ENCODE results near the gene ASPA. TPM values are rescaled to one million over a fixed set of nuclear protein-coding genes. Genes with fewer than 3 reads are reported as not detected.
"Not testable (repeated sequence)": the region's sequence is repeated elsewhere in the genome, so short reads cannot be mapped to it uniquely, and the experiment has no call there.

The ASPA gene
- total and polyA plus RNA-seq, 10 of the 15 experiments (the other 5 are each of a cell fraction or from before 2014, with no cell fraction given): 0.04 to 0.30 TPM; not detected in 8

GRCh38 chr17:3448059-3448665, 27.6 kb upstream of the ASPA start:
- Histone ChIP-seq H3K4me3 (no peak overlapping the region), H3K9me3 (replicated peaks; ENCODE audit: control insufficient read depth, insufficient read depth, low read length) (no peaks in the 10 kb centered on the region), H3K27me3 (replicated peaks in 1 of 2; ENCODE audit: control insufficient read depth in 2 of 2, insufficient read depth in 2 of 2, low read length in 1 of 2) (no peaks in the 10 kb centered on the region), H3K36me3 (ENCODE audit: control insufficient read depth in 2 of 2, insufficient read depth in 2 of 2, low read length in 1 of 2) (no peaks in the 10 kb centered on the region), H2AFZ (ENCODE audit: control insufficient read depth, low read depth, low read length) (no peak overlapping the region), H3K27ac (ENCODE audit: control insufficient read depth, insufficient read depth) (no peak overlapping the region), H4K20me1 (ENCODE audit: control insufficient read depth, insufficient read depth) (no peaks in the 10 kb centered on the region), H3K9ac (ENCODE audit: control insufficient read depth, insufficient read depth, low read length) (no peak overlapping the region), H3K4me1 (ENCODE audit: control insufficient read depth, insufficient read depth, low read length) (no peaks in the 10 kb centered on the region), H3K79me2 (ENCODE audit: control insufficient read depth, insufficient read depth, low read length) (no peaks in the 10 kb centered on the region), H3K4me2 (ENCODE audit: control insufficient read depth, insufficient read depth) (no peak overlapping the region)
- POLR2A ChIA-PET: interaction anchor here (0.6 kb wide), 1 partner anchor 525 kb away, joined by 3 read pairs; no protein-coding TSS in a partner anchor
- in situ Hi-C loops (cut with MboI) (no loop called here), intact Hi-C loops (cut with micrococcal nuclease; ENCODE audit: unreplicated experiment) (no loop called here)
- CTCF ChIA-PET: interaction anchor here (1.3 kb wide), 1 partner anchor 11 kb away, joined by 3 read pairs; no protein-coding TSS in a partner anchor
- SMC1A ChIA-PET (ENCODE audit: uncharacterized antibody, unreplicated experiment): no interaction called here
- TF ChIP-seq ZNF687 (IDR thresholded peaks at IDR 0.05) (no peak), LARP7 (IDR thresholded peaks at IDR 0.05) (no peak), SMARCA5 (IDR thresholded peaks at IDR 0.05) (no peak)
- FAIRE-seq: no peak
- no TSS peak for BruUV-seq (replicated peaks)
- no peak for DNase-seq (ENCODE audit: low read depth, low spot score)
- no peak for ATAC-seq
- RAD21 ChIA-PET (ENCODE audit: unreplicated experiment): no interaction called here
- 23% methylated on average over 2 of the region's 2 CpGs for WGBS (ENCODE audit: insufficient coverage, insufficient replicate concordance, low lambda C conversion rate, missing lambda C conversion rate)

DNA sequence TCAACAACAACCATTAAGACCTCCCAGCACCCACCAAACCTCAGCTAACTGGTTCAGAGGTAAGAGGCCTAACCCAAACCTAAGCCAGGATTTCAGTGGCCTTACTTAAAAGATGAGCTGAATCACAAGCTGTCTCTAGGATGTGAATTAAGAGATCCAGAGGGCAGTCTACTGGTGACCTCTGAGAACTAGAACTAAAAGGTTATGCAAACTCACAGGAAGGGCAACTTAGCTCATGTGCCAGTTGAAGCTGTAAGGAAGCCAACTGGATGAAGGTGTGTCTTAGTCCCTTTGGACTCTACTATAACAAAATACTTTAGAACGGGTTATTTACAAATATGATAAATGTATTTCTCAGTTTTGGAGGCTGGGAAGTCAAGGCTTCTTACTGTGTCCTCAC, 9.4 kb upstream of the ASPA start:
- FAIRE-seq; H4K20me1 ChIP-seq (ENCODE audit: control insufficient read depth, insufficient read depth); RAD21 ChIA-PET (ENCODE audit: unreplicated experiment); H3K4me3 ChIP-seq; SMC1A ChIA-PET (ENCODE audit: uncharacterized antibody, unreplicated experiment); intact Hi-C loops (cut with micrococcal nuclease; ENCODE audit: unreplicated experiment); H3K4me1 ChIP-seq (ENCODE audit: control insufficient read depth, insufficient read depth, low read length); H3K27me3 ChIP-seq (replicated peaks in 1 of 2; ENCODE audit: control insufficient read depth in 2 of 2, insufficient read depth in 2 of 2, low read length in 1 of 2); H3K9me3 ChIP-seq (replicated peaks; ENCODE audit: control insufficient read depth, insufficient read depth, low read length); H3K9ac ChIP-seq (ENCODE audit: control insufficient read depth, insufficient read depth, low read length); H3K36me3 ChIP-seq (ENCODE audit: control insufficient read depth in 2 of 2, insufficient read depth in 2 of 2, low read length in 1 of 2); H3K4me2 ChIP-seq (ENCODE audit: control insufficient read depth, insufficient read depth); ATAC-seq; H2AFZ ChIP-seq (ENCODE audit: control insufficient read depth, low read depth, low read length); DNase-seq (ENCODE audit: low read depth, low spot score); CTCF ChIA-PET; H3K27ac ChIP-seq (ENCODE audit: control insufficient read depth, insufficient read depth); in situ Hi-C loops (cut with MboI); H3K79me2 ChIP-seq (ENCODE audit: control insufficient read depth, insufficient read depth, low read length); BruUV-seq (replicated peaks): not testable (repeated sequence)
- POLR2A ChIA-PET: interaction anchor here (0.5 kb wide), 1 partner anchor 473 kb away, joined by 4 read pairs; no protein-coding TSS in a partner anchor
- WGBS (ENCODE audit: insufficient coverage, insufficient replicate concordance, low lambda C conversion rate, missing lambda C conversion rate): 20% methylated on average over 1 of the region's 1 CpG

Measured in GM12878 (cell line).